Islet of Langerhans (tissue), 1 donor: Measurements from ENCODE around the gene PALM2AKAP2.

Experiments used
- FAIRE-seq: peaks from one replicate; lab custom pipeline; 2011; peaks lifted over from hg19 to GRCh38; lab: Jason Lieb, UNC

PALM2AKAP2 gene

DNA sequence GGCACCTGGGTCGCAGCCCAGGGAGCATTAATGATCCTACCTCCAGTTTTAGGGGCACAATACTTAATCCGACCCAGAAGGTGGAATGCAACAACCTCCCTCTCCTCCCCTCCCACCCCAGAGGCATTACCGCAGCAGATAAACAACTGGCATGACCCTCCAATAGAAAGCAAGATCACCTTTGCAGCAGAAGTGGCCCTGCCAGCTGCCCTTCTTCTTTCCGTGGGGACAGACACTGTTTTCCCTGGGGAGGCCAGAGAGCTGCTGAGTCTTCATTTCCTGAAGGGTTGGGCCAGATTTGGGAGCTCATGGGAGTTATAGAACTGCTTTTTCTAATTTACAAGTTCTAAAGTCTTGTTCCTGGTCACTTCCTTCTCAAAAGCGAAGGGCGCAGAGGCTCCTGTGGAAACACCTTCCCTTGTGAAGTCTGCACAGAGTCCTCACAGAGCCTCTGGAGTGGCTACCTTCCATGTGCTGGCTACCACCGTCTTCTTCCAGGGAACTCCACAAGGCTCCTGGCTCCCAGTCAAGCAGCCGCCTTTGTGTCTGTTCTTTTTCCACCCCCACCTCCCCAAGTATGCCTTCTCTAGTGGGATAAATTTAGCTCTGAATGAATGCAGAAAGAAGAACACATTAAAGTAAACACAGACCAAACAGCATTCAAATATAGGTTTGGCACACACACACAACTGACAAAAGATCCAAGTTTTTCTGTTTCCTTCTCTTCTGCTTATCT is 8.0 kb upstream of the PALM2AKAP2 start:
- no peak for FAIRE-seq

DNA sequence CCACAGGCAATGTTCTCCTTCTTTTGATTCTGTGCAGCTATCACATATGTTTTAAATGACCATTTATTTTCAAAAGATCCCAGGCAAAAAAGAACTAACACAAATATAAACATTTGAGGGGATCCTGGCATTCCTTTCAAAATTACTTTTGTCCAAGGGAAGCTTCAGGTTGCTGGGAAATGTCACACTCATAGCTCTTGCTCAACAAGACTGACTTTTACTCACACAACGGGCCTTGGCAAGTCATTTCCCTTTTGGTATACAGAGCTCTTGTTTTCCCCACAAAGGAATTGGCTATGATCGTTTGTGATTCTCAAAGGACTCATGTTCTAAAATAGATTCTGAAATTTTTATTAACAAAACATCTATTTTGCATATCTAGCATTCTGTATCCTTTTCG is 4.5 kb upstream of the PALM2AKAP2 start:
- no peak for FAIRE-seq

DNA sequence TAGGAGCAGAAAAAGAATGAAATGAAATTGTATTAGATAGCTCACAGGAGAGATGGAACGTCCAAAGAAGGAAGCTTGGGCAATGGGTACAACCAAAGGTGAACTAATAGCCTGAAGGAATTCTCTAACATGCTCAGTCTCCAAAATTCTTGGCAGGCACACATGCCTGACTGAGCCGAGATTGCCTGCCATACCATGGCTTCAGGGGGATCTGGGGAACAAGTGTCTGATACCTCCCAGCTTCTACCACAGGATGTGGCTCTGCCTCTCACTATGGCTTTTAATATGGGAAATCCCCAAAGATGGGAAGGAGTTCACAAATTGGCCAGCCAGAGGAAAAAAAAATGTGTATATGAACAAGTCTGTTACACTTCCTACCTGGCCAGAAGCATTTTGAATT is 3.6 kb upstream of the PALM2AKAP2 start:
- no peak for FAIRE-seq

DNA sequence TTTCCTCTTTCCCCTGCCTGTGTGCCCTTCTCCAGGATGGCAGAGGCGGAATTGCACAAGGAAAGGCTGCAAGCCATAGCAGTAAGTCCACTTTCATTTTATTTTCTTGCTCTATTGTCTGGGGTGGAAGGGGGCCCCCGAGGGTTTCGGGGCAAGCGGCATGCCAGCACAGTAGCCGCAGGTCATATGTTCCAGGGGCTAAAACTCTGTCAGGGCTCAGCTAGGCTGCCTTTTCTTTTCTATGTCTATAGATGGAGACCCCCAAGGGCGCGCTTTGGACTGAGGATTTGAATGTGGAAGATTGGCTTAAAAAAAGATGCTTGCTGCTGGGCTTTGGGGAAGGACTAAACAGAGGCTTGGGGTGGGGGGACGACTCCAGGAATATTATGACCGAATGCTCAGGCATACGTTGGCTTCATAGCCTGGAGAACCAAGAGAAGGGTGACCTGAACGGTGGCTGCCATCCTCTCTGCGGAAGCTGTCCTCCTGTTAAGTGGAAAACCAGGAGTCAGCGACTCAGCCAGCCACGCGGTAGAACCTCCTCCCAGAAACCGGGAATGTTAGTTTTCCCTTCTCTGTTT is 545 bp downstream of the PALM2AKAP2 start:
- FAIRE-seq: no peak

DNA sequence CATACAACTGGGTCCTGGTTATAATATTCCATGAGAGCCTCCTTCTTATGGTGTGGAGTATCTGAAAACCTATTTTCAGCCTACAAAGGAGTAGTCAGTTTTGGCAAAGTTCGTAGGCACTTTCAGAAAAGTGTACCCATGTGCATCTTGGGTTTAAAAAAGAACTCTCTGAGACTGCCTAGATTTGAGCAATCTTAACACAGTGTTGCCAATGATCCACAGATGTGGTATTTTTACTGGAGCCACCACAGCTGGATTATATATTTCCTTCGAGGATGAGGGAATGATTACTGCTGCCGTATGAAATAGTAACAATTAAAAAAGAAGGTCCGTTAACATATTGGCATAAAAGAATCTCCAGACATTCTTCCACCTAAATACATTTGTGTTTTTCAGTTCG is 1.1 kb downstream of the PALM2AKAP2 start:
- no peak for FAIRE-seq

DNA sequence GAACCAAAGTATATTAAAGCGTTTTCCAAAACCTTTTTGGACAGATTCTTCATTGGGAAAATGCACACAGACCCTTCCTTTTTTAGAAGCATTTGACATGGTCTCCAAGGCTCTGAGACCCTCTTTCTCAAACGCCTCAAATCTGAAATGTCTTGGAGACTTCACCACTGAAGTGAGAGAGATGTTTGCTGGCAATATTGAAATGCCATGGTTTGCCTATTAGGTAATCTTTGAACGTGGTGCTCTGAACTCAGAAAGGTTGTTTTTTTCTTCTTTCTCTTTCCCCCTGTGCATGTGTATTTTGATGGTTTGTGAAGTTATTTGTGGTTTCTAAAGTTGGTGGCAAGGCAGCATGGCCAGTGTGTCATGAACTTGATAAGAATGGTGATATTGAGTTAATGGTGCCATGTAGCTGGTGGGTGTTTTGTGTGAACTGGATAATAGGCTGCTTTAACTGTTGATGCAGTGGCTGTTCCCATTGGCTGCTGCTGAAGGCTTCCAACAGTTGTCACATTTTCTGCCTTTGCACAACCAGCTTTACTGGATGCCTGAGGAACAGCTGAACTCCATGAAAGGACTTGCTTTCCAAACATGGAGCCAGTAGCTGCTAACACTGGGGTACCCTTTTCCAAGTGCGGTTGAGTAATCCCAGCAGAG is 1.7 kb downstream of the PALM2AKAP2 start:
- no peak for FAIRE-seq

DNA sequence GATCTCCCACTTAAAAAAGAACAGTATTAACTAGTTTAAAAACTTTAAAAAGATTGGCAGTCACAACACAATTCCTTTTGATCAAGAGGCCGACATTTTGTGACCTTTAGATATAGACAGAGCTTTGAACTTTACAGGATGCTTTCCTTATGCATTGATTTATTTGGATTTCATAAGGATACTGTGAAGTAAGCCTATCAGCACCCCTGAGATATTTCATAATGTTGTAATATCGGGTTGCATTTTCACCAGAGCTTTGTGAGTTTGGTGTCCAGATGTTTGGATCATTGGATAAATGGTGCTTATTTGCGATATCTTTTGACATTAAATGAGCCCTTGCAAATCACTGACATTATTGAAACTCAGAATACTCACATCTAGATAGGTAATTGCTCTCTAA is 7.7 kb downstream of the PALM2AKAP2 start:
- FAIRE-seq: peak; percentile 72

DNA sequence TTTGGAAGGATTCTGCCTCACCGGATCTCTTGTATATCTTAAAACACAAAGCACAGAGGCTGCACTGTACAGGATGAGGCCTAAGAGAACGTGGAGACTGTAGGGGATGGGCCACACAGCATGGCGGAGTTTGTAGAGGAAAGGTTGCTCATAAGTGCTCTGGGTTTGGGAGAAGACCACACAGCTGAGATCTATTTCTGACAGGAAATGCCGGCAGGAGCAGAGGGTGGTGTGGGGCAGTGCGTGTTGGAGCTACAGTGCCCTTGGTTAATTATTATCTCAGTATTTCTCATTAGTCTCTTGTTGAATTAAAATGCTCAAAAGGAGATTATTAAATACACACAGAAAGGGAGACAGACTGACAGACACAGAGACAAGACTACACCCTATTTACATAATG is 9.6 kb downstream of the PALM2AKAP2 start:
- peak; percentile 76 for FAIRE-seq

DNA sequence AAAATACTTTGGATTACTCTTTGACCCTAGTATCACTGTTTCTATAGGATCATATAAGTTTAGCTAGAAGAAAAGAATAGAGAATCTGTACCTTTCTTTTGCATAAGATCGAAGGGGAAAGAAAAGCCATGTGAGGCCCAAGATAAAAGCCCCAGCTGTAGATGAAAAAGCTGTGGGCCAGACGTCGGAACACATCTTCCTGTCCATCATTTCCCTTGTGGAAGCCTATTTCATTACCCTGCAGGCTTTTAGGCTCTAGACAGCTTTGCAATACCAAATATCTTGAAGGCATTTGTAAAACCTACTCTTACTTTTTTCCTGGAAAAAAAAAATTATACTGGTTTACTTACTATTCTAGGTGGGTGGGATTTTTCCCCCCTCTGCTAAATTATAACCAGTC is 10.0 kb downstream of the PALM2AKAP2 start:
- no peak for FAIRE-seq

DNA sequence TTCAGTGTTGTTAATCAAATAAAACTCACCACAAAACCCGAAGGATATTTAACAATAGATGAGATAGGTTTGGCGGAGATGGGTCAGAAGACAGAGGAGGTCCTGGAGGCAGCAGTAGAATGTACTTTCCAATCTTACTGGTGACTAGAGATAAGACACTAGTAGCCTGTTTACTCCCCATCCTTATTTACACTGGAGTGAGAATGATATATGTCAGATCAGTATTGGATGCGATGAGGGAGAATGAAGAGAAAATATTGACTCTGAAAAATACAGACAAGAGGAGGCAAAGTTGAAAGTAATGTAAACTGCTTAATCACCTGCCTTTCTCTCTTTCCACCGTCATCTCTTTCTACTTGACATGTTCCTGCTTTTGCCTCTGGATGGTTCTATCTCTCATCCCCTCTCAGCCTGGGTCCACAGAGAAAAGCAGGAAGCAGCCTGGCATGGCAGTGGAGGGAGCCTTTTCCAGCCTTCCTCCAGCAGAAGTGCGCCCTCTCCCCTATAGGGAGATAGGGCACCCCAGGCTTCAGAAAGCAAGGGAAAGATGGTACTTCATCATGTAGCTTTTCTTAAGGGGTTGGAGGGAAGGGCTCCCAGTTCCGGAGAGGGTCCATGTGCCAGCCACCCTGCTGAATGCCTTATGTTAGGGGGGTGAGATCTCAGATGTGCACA is 11.1 kb downstream of the PALM2AKAP2 start:
- FAIRE-seq: no peak

DNA sequence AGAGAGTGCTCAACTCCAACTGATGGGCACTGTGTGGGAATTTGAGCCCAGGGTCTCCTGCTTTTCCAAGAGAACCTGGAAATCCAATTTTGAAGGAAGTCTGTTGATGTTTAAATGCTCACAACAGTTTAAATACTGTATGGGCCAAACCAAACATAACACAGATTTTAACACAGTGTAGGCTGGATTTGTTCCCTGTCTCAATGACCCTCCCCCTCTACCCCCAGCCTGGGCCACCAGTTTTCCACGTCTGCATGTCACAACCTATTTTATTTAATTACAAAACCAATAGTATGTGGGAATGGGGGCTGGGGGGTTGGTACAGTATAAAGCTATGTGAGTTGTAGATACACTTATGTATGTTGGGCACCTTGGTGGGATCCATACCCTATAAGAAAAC is 11.7 kb downstream of the PALM2AKAP2 start:
- FAIRE-seq: no peak

DNA sequence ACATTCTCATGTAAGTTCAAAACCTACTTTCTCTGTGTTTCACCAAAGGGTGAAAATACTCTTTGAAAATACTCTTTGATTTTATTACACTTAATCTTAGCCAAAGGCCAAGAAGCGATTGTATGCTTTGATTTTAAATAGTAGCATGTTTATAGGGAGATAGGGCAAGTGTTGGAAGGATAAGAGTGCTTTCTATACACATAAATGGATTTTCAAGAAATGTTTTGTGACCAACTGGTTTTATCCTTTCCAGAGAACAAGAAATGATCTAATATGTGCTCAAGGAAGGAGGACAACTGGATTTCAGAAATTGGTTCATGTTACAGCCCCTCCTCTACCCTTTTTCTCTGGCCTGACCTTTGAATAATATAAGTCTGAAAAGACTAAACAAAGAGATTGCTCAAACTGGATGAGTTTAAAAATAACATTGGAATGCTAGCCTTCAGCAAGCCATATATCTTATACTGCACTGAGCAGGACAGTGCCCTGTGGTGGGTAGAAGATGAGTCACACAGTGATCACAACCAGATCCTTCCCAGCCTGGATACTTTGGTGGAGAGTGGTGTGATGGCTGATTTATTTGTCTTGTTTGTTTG is 13.1 kb downstream of the PALM2AKAP2 start:
- FAIRE-seq: peak; percentile 27

DNA sequence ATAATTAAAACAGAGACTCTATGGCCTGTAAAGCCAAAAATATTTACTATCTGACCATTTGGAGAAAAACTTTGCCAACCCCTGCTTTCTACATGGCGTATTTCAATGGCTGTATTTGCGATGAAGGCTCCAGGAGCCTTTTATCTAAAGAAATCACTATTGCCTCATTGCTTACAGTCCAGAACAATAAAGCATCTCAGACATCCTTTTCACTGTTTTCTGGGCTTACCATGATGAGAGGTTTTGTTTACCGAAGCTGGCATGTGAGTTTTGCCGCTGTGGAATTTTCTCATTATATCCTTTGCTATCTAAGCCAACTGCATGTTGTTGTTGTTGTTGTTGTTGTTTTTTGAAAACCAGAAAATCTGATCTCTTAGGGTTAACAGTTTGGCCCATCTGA is 13.9 kb downstream of the PALM2AKAP2 start:
- FAIRE-seq: no peak

DNA sequence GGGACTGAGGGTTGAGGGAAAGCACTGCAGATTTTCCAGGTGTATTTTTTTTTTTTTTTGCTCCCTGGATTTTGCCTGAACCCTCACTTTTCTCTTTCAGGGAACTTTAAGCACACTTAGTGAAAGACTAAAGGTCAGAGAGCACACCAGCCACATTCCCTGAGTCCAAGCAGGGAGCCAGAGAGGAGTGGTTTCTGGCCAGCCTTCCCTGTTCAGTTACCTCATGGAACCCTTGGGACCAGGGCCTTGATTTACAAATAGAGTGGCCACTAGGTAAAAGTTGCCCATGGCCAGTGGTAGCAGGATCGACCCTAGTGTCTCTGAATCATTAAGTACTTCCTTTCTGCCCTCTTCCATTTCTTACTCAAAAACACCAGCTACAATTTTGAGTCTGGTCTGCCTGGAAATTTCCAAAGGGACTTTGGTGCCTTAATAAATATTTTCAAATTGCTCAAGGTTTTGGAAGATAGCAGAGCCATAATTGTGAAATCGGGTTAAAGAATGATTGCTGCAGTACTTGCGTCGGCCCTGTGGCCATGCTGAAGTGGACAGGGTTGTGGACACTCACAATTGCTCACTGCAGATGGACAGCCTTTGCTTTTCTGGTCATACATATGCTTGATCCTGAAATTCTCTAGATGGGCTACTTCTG is 14.5 kb downstream of the PALM2AKAP2 start:
- no peak for FAIRE-seq

DNA sequence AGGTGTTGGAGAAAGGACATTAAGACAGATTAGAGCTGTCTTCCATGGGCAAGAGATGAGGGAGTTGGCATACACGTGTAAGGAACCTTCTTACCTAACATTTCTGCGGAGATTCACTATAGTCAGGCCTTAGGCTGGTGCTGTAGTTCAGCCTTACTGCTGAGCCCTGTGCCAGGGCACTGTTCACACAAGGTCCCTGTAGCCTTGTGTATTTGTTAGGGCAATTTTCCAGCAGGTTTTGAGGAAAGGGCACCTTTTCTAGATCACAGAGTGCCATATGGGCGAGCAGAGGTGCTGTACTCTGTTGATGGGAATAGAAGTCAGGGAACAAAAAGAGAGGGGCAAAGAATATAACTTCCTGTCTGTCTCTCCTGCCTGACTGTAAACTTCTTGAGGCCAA is 15.6 kb downstream of the PALM2AKAP2 start:
- no peak for FAIRE-seq

DNA sequence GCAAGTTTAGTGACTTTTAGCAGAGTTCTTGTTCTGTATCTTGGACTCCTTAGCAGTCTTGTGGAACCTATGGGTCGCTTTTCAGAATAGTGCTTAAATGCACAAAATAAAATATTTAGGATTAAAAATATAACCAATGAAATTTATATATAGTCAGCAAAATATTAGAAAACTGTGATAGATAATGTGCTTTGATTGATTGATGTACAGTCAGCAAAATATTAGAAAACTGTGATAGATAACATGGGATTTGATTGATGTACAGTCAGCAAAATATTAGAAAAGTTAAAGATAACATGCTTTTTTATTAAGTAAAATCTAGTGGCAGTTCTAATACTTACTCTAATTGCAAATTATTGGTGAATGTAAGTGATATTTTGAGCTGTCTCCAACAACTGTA is 16.1 kb downstream of the PALM2AKAP2 start:
- FAIRE-seq: no peak

DNA sequence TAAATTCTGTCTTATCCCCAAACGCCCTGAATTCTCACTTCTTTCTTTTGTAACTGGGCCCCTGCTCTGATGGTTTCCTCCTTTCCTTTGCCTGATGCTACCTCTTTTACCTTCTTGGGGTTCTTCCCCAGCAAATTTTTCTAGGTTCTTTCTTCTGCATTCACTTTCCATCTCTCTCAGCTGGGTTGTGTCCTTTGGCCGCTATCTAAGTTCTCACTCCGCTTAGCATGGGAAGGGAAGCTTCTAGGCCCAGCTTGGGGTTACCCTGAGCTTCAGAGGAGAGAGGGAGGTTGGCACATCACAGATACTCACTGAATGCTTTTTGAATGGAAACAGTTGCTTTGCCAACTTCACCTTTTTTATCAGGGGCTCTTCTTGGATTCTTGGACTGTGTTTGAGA is 17.0 kb downstream of the PALM2AKAP2 start:
- no peak for FAIRE-seq

DNA sequence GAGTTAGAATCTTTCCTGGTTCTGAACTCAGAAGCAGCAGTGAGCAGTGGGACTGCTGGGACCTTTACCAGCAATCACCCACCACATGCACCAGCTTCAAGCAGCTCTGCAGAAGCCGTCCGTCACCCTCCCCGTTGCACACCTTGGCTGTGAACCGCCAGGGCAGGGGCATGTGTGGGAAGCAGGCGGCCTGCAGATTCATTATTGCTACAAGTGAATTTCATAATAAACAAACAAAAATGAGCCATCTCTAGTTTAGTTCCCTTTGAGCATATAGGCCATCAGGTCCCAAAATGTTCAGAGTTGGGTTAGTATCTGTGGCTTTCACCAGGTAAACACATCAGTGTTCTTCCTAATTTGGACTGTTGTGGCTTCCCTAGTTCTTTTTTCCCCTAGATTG is 17.5 kb downstream of the PALM2AKAP2 start:
- FAIRE-seq: no peak

DNA sequence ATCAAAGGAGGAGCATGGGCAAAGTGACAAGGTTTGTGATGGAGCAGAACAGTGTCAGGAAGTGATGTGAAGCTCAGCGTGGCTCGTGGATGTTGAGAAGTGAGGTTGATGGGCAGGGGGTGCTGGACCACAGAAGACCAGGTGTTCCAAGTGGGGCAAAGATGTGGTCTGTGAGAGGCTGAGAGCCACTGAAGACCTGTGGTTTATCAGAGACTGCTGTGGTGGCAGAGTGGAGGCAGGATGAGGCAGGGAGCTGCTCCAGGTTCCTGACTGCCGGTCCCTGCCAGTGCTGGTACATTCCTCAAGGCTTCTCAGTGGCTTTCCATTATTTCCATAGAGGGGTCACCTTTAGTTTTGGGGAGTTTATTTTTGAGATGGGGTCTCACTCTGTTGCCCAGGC is 19.1 kb downstream of the PALM2AKAP2 start:
- no peak for FAIRE-seq

DNA sequence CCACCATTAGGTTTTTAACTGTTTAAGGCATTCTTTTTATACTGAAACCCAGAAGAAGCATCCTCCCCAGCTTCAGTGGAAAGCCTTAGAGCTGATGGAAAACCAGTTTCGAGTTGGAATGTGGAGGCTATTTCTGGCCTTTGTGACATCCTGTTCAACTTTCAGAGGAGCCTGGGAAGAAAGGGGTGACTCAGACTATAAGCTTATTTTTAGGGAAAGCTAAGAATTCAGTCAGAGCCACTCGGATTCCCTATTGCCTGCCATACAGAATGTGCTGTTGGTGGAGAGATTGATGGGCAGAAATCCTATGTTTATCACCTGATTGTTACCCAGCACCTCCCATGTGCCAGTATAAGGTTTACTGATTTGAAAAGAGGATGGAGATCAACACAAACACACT is 19.8 kb downstream of the PALM2AKAP2 start:
- FAIRE-seq: no peak

DNA sequence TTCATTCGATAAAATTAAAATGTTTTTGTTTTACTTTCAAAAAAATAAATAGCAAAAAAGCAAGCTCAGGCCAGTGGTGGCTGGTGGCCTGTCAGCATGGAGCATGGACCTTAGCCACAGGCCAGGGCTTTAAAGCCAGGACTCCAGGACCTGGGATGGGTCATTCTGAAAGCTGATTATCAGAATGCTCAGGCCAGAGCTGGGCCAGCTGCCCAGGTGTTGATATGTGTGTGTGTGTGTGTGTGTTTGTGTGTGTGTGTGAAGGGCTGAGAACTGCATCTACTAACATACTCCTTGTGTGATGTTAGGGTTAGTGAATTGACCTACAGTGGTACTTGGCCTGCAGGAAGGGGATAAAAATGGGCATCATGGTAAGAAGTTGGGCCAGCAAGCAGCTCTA is 21.5 kb downstream of the PALM2AKAP2 start:
- FAIRE-seq: no peak

DNA sequence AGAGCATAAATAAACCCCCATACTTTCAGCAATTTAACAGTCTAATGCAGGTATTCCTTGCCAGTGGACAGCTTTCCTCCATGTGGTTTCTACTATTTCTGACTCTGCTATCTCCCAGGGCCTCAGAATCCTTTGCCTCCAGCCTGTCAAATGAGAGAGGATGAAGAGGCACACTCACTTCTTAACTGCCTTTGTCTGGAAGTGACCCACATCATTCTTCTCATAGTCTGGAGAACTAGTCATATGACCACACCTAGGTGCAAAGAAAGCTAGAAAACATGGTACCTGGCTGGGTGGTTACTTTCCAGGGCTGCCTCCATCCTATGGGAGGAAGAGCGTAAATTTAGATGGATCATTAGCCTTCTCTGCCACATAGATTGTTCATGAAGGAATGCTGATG is 22.5 kb downstream of the PALM2AKAP2 start:
- FAIRE-seq: no peak
